Effector memory CD8-positive, alpha-beta T cell (primary cell): ENCODE data around the gene ADAMTS12.
"Not testable (repeated sequence)": the region's sequence is repeated elsewhere in the genome, so short reads cannot be mapped to it uniquely, and the experiment has no call there.

Experiments
- ATAC-seq: fragments of 150-1000 bp; cut with Tn5 transposase; replicated peaks from 2 replicates; pipeline ENCODE4 v1.10.0; 2021; ENCODE audit warnings: mild to moderate bottlenecking, moderate library complexity
- DNase-seq, 3 experiments: peaks; one replicate each; pipeline ENCODE4 v3.0.0; 2021
- H3K27ac Mint-ChIP-seq, 2 donors: one replicate each; pipeline ENCODE4 v1.8.0; 2022; ENCODE audit warnings: mild to moderate bottlenecking in 2 of 2, mixed read lengths in 2 of 2, moderate library complexity in 2 of 2
- H3K27me3 Mint-ChIP-seq, 2 donors: one replicate each; pipeline ENCODE4 v1.8.0; 2022; ENCODE audit warnings: mixed read lengths in 2 of 2
- H3K36me3 Mint-ChIP-seq: one replicate; pipeline ENCODE4 v1.8.0; 2022; ENCODE audit warnings: mild to moderate bottlenecking, moderate library complexity, mixed read lengths; ENCODE audit not compliant: insufficient read depth
- H3K4me1 Mint-ChIP-seq, 2 donors: one replicate each; pipeline ENCODE4 v1.8.0; 2022; ENCODE audit warnings: low read depth in 2 of 2, mixed read lengths in 2 of 2
- H3K4me3 Mint-ChIP-seq, 2 donors: one replicate each; pipeline ENCODE4 v1.8.0; 2022; ENCODE audit warnings: mild to moderate bottlenecking in 2 of 2, mixed read lengths in 2 of 2, moderate library complexity in 2 of 2
- H3K9me3 Mint-ChIP-seq, 2 donors: one replicate each; pipeline ENCODE4 v1.8.0; 2022; ENCODE audit warnings: mixed read lengths in 2 of 2

The ADAMTS12 gene

DNA sequence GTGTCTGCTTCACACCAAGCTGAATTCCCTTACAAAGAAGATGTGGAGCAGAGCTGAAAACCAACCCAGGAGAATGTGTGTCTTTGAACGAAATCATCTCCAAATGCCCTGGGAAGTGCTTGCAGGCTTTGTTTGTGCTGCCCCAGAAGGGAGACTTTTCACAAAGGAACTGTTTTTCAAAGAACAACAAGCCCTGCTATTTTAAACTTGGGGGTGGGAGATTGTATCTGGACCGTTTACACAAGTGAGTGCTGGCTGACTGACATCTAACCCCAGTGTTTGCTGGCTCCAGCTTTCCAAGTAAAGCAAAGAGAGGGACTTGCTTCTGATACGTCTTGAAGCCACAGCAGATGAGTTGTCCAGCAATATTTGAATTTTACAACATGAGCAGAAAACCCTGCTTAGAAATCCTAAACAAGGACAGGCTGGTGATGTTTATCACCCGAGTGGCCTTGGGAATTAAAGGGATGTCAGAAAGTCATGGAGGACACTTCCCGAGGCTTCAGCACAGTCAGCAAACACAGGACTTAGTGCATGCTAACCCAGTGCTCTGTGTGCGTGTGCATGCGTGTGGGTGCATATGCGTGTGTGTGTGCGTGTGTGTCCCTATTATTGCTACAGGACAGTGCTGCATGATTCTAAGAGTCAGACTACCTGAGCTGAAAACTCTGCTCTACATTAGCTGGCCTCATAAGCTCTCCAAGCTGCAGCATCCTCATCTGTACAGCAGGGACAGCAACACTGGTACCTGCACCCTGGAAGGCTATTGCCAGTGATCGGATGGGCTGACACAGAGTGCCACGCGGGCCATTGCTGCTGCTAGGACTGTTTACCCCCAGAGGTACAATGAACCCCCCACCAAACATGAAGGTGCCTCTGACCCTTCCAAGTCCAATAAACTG, 1.4 kb downstream of the ADAMTS12 start:
- Mint-ChIP-seq H3K4me1 (peaks cover 0 to 5% of the 10 kb centered on the region in 2 donors), H3K4me3 (no peak overlapping the region), H3K9me3 (no peaks in the 10 kb centered on the region), H3K27ac (no peak overlapping the region), H3K27me3 (peaks cover 43 to 65% of the 10 kb centered on the region in 2 donors), H3K36me3 (no peaks in the 10 kb centered on the region)
- ATAC-seq (no peak), DNase-seq (no peak)

- peaks cover 41 to 63% of the 10 kb centered on the region in 2 donors for H3K27me3 Mint-ChIP-seq
- H3K36me3 Mint-ChIP-seq: no peaks in the 10 kb centered on the region
- DNase-seq (no peak), ATAC-seq (no peak)
- no peak overlapping the region for H3K4me3 Mint-ChIP-seq
- peaks cover 0 to 5% of the 10 kb centered on the region in 2 donors for H3K4me1 Mint-ChIP-seq
- no peak overlapping the region for H3K27ac Mint-ChIP-seq
- no peaks in the 10 kb centered on the region for H3K9me3 Mint-ChIP-seq
These were observed 3.2 kb downstream of the ADAMTS12 start for GRCh38 chr5:33888587-33888986.

- DNase-seq (no peak), ATAC-seq (no peak)
- H3K4me1 Mint-ChIP-seq: peaks cover 0 to 4% of the 10 kb centered on the region in 2 donors
- H3K9me3 Mint-ChIP-seq: no peaks in the 10 kb centered on the region
- H3K4me3 Mint-ChIP-seq: no peak overlapping the region
- no peaks in the 10 kb centered on the region for H3K36me3 Mint-ChIP-seq
- no peak overlapping the region for H3K27ac Mint-ChIP-seq
- peaks cover 28 to 50% of the 10 kb centered on the region in 2 donors for H3K27me3 Mint-ChIP-seq
These were observed 4.5 kb downstream of the ADAMTS12 start for GRCh38 chr5:33887268-33887667.

DNA sequence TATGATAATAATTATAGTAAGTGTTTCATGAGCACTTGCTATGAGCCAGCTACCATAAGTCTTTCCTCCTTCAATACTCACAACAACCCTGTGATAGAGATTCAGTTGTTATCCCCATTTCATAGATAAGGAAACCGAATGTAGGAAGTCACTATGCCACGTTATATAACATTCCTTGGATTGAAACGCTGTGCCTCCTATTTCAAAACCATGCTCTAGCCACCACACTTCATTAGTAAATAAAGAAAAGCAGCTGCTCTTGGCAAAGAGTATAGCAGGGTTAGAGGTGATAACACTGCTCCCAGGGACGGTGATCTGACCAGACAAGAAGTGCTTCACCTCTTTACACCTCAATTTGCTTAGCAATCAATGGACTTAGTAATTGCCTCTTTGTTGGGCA, 5.5 kb downstream of the ADAMTS12 start:
- Mint-ChIP-seq H3K27ac (no peak overlapping the region), H3K4me3 (no peak overlapping the region), H3K4me1 (no peaks in the 10 kb centered on the region), H3K36me3 (no peaks in the 10 kb centered on the region), H3K27me3 (peaks cover 23 to 48% of the 10 kb centered on the region in 2 donors), H3K9me3 (no peaks in the 10 kb centered on the region)
- DNase-seq (no peak), ATAC-seq (no peak)

GRCh38 chr5:33885679-33886078, 6.1 kb downstream of the ADAMTS12 start:
- no peak overlapping the region for H3K4me3 Mint-ChIP-seq
- H3K27me3 Mint-ChIP-seq: peaks cover 17 to 42% of the 10 kb centered on the region in 2 donors
- H3K36me3 Mint-ChIP-seq: no peaks in the 10 kb centered on the region
- H3K4me1 Mint-ChIP-seq: no peaks in the 10 kb centered on the region
- no peaks in the 10 kb centered on the region for H3K9me3 Mint-ChIP-seq
- H3K27ac Mint-ChIP-seq: no peak overlapping the region
- DNase-seq: no peak
- no peak for ATAC-seq

DNA sequence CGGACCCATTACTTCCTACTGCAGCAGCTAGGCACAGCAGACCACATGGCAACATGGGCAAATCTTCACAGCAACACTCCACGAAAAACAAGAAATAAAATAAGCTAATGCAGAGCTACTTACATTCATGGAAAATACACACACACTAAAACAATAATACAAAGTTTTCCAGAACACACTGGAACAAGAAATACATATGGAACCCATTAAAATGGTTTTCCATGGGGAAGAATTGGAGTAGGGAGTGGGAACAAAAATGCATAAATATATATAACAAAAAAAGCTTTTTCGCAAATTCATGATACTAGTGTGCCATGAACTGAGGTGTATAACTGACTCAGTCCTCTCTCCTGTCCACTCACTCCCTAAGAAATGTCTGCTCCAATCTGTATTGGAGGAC, 8.3 kb downstream of the ADAMTS12 start:
- Mint-ChIP-seq H3K27ac (no peak overlapping the region), H3K27me3 (peaks cover 12 to 24% of the 10 kb centered on the region in 2 donors), H3K4me3 (no peak overlapping the region), H3K9me3 (no peaks in the 10 kb centered on the region), H3K36me3 (no peaks in the 10 kb centered on the region), H3K4me1 (no peaks in the 10 kb centered on the region)
- ATAC-seq: no peak
- no peak for DNase-seq

DNA sequence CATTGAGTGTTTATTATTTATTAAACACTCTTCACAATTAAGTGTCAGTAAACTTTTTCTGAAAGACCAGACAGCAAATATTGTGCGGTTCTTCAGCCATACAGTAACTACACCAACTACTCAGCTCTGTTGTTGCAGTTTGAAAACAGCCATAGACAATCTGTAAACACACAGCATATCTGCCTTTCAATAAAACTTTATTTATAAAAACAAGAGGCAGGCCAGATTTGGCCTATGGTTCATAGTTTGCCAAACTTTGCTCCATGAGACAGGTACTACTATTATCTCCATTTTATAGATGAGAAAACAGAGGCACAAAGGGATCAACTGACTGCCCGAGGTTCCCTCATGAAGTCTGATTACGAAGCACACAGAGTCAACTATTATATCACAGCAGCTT, 11.5 kb downstream of the ADAMTS12 start:
- Mint-ChIP-seq H3K4me1 (no peaks in the 10 kb centered on the region), H3K36me3 (no peaks in the 10 kb centered on the region), H3K4me3 (no peak overlapping the region), H3K27me3 (peaks cover 6 to 17% of the 10 kb centered on the region in 2 donors), H3K27ac (no peak overlapping the region), H3K9me3 (peaks cover 0 to 2% of the 10 kb centered on the region in 2 donors)
- ATAC-seq: no peak
- DNase-seq: no peak

GRCh38 chr5:33877449-33877848, 14.3 kb downstream of the ADAMTS12 start:
- H3K36me3 Mint-ChIP-seq: no peaks in the 10 kb centered on the region
- peaks cover 0 to 8% of the 10 kb centered on the region in 2 donors for H3K27me3 Mint-ChIP-seq
- DNase-seq (no peak), ATAC-seq (no peak)
- no peak overlapping the region for H3K4me3 Mint-ChIP-seq
- no peaks in the 10 kb centered on the region for H3K4me1 Mint-ChIP-seq
- no peak overlapping the region for H3K27ac Mint-ChIP-seq
- H3K9me3 Mint-ChIP-seq: peaks cover 0 to 2% of the 10 kb centered on the region in 2 donors

GRCh38 chr5:33867241-33867640, 24.5 kb downstream of the ADAMTS12 start:
- no peaks in the 10 kb centered on the region for H3K36me3 Mint-ChIP-seq
- no peak for ATAC-seq
- peaks cover 7 to 8% of the 10 kb centered on the region in 2 donors for H3K9me3 Mint-ChIP-seq
- no peaks in the 10 kb centered on the region for H3K4me1 Mint-ChIP-seq
- no peak for DNase-seq
- H3K4me3 Mint-ChIP-seq: no peak overlapping the region
- peaks cover under 1 to 9% of the 10 kb centered on the region in 2 donors for H3K27me3 Mint-ChIP-seq
- no peak overlapping the region for H3K27ac Mint-ChIP-seq

- not testable (repeated sequence) for H3K27ac Mint-ChIP-seq, H3K9me3 Mint-ChIP-seq, DNase-seq, H3K4me1 Mint-ChIP-seq, H3K36me3 Mint-ChIP-seq, H3K4me3 Mint-ChIP-seq
- peaks cover 13 to 23% of the 10 kb centered on the region in 2 donors for H3K27me3 Mint-ChIP-seq
- ATAC-seq: peak; percentile 21
These were observed 32.6 kb downstream of the ADAMTS12 start for GRCh38 chr5:33859177-33859576.

- no peak overlapping the region for H3K4me3 Mint-ChIP-seq
These were observed 34.8 kb downstream of the ADAMTS12 start for GRCh38 chr5:33857037-33857436.

DNA sequence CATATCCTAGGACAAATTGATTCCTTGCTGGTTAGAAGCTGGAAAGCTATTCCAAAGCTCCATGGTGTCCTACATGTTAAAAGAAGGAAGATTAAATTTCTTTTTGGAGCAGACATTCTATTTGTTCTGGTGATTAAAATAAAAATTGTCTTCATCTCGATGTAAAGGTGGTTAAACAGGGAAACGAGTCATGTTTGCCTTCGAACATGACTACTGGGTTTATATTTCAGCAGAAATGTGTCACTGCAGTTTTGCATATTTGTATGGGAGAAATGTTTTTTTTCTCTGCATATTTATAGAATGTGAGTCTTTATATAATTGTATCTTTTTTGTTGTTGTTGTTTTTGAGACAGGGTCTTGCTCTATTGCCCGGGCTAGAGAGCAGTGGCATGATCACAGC, 36.4 kb downstream of the ADAMTS12 start:
- no peaks in the 10 kb centered on the region for H3K9me3 Mint-ChIP-seq
- H3K27ac Mint-ChIP-seq: no peak overlapping the region
- ATAC-seq (no peak), DNase-seq (no peak)
- no peak overlapping the region for H3K4me3 Mint-ChIP-seq
- H3K4me1 Mint-ChIP-seq: peaks cover 2% of the 10 kb centered on the region in 2 donors
- H3K27me3 Mint-ChIP-seq: peaks cover 0 to 26% of the 10 kb centered on the region in 2 donors
- no peaks in the 10 kb centered on the region for H3K36me3 Mint-ChIP-seq

More at GRCh38 chr5:33857037-33857436, 34.8 kb downstream of the ADAMTS12 start:
- Mint-ChIP-seq H3K9me3 (no peaks in the 10 kb centered on the region), H3K4me1 (peaks cover 0 to 3% of the 10 kb centered on the region in 2 donors), H3K27ac (no peak overlapping the region), H3K27me3 (peaks cover 11 to 32% of the 10 kb centered on the region in 2 donors), H3K36me3 (no peaks in the 10 kb centered on the region)
- DNase-seq: no peak
- ATAC-seq: no peak

GRCh38 chr5:33854733-33855151, 37.0 kb downstream of the ADAMTS12 start:
- Mint-ChIP-seq H3K27me3 (peaks cover 0 to 26% of the 10 kb centered on the region in 2 donors), H3K27ac (no peak overlapping the region), H3K9me3 (no peaks in the 10 kb centered on the region), H3K4me3 (no peak overlapping the region), H3K36me3 (peaks cover 4% of the 10 kb centered on the region), H3K4me1 (peaks cover 8% of the 10 kb centered on the region in 2 donors)
- no peak for DNase-seq
- ATAC-seq: no peak

DNA sequence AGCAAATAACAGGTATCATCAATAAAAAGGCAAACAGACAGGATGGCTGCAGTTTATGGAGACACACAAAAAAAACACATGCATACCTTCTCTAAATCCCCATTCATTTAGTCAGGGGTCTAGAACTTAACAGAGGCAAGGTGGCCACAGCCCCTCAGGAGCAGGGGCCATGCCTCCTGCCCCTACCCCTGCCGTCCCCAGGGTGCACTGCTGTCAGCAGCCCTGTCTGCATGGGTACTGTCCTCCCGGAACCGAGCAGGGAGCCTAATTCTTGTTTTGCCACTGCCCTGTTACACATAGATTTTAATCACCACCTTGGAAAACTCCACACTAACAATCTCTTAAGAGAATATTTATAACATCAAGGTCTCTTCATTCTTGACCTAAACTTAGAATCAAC, 39.0 kb downstream of the ADAMTS12 start:
- Mint-ChIP-seq H3K9me3 (no peaks in the 10 kb centered on the region), H3K27ac (no peak overlapping the region), H3K36me3 (peaks cover 4% of the 10 kb centered on the region), H3K4me1 (peaks cover 8% of the 10 kb centered on the region in 2 donors), H3K4me3 (no peak overlapping the region), H3K27me3 (peaks cover 0 to 26% of the 10 kb centered on the region in 2 donors)
- ATAC-seq (no peak), DNase-seq (no peak)
